Nephron progenitor cell (in vitro differentiated cells): Measurements from ENCODE around the gene TRIAP1.

Experiments
- DNase-seq: peaks from one replicate; pipeline ENCODE4 v3.0.0; 2021
- H3K27ac Mint-ChIP-seq: 2 replicates; pipeline ENCODE4 v1.8.0; 2021; ENCODE audit warnings: mild to moderate bottlenecking, moderate library complexity, mixed read lengths
- H3K27me3 Mint-ChIP-seq: 2 replicates; pipeline ENCODE4 v1.8.0; 2021; ENCODE audit warnings: mild to moderate bottlenecking, low read depth, mixed read lengths; ENCODE audit not compliant: poor library complexity
- H3K36me3 Mint-ChIP-seq: 2 replicates; pipeline ENCODE4 v1.8.0; 2021; ENCODE audit warnings: low read depth, mixed read lengths
- H3K4me1 Mint-ChIP-seq: 2 replicates; pipeline ENCODE4 v1.8.0; 2021; ENCODE audit warnings: mixed read lengths
- H3K4me3 Mint-ChIP-seq: 2 replicates; pipeline ENCODE4 v1.8.0; 2021; ENCODE audit warnings: mild to moderate bottlenecking, moderate library complexity, mixed read lengths
- H3K9me3 Mint-ChIP-seq: 2 replicates; pipeline ENCODE4 v1.8.0; 2021; ENCODE audit warnings: mild to moderate bottlenecking, moderate library complexity, mixed read lengths
- CTCF ChIP-seq: fragments of 200-600 bp; sonication (generic); IDR thresholded peaks from 2 replicates; pipeline ENCODE4 v1.5.0; 2021; ENCODE audit warnings: antibody characterized with exemption

Gene TRIAP1

GRCh38 chr12:120445911-120446843 lies at the start of gene TRIAP1, which contains the start of gene GATC:
TRIAP1 (minus strand) TSS chr12:120446384; CDS start chr12:120446372, 12 bp downstream.
GATC (plus strand) TSS chr12:120446444; CDS start chr12:120446481, 37 bp downstream.
- Mint-ChIP-seq H3K27me3 (no peaks in the 10 kb centered on the region), H3K4me3 (peak within 1 kb of the TSS; percentile 99), H3K4me1 (peaks cover 45% of the 10 kb centered on the region), H3K36me3 (peaks cover 30% of the 10 kb centered on the region), H3K9me3 (no peaks in the 10 kb centered on the region), H3K27ac (peak within 1 kb of the TSS; percentile 99)
- DNase-seq: peak; percentile 91
- no peak for TF ChIP-seq CTCF

GRCh38 chr12:120495186-120495730 lies 49.1 kb upstream of the TRIAP1 start:
- Mint-ChIP-seq H3K4me3 (peak overlapping the region; percentile 100), H3K27ac (peak overlapping the region; percentile 81), H3K36me3 (peaks cover 35% of the 10 kb centered on the region), H3K27me3 (peaks cover 3% of the 10 kb centered on the region), H3K9me3 (no peaks in the 10 kb centered on the region), H3K4me1 (peaks cover 40% of the 10 kb centered on the region)
- peak; percentile 16 for DNase-seq
- no peak for TF ChIP-seq CTCF

- H3K27ac Mint-ChIP-seq: peak overlapping the region; percentile 24
- TF ChIP-seq CTCF: no peak
- no peak for DNase-seq
- peaks cover 25% of the 10 kb centered on the region for H3K4me1 Mint-ChIP-seq
- no peak overlapping the region for H3K4me3 Mint-ChIP-seq
- peaks cover 6% of the 10 kb centered on the region for H3K36me3 Mint-ChIP-seq
- peaks cover 7% of the 10 kb centered on the region for H3K27me3 Mint-ChIP-seq
- H3K9me3 Mint-ChIP-seq: no peaks in the 10 kb centered on the region
These were observed 44.8 kb upstream of the TRIAP1 start for GRCh38 chr12:120490833-120491512.

GRCh38 chr12:120490325-120490724 lies 44.1 kb upstream of the TRIAP1 start:
- Mint-ChIP-seq H3K27me3 (peaks cover 7% of the 10 kb centered on the region), H3K4me3 (no peak overlapping the region), H3K36me3 (peaks cover 6% of the 10 kb centered on the region), H3K4me1 (peaks cover 23% of the 10 kb centered on the region), H3K9me3 (no peaks in the 10 kb centered on the region), H3K27ac (peak overlapping the region; percentile 52)
- DNase-seq: no peak
- no peak for TF ChIP-seq CTCF

- Mint-ChIP-seq H3K27ac (peak overlapping the region; percentile 20), H3K4me1 (peaks cover 16% of the 10 kb centered on the region), H3K4me3 (no peak overlapping the region), H3K27me3 (peaks cover 3% of the 10 kb centered on the region), H3K9me3 (no peaks in the 10 kb centered on the region), H3K36me3 (peaks cover 9% of the 10 kb centered on the region)
- no peak for DNase-seq
- TF ChIP-seq CTCF: no peak
These were observed 42.8 kb upstream of the TRIAP1 start for GRCh38 chr12:120489018-120489417.
